Measurements from ENCODE around the gene RNPEP.

The RNPEP gene

DNA sequence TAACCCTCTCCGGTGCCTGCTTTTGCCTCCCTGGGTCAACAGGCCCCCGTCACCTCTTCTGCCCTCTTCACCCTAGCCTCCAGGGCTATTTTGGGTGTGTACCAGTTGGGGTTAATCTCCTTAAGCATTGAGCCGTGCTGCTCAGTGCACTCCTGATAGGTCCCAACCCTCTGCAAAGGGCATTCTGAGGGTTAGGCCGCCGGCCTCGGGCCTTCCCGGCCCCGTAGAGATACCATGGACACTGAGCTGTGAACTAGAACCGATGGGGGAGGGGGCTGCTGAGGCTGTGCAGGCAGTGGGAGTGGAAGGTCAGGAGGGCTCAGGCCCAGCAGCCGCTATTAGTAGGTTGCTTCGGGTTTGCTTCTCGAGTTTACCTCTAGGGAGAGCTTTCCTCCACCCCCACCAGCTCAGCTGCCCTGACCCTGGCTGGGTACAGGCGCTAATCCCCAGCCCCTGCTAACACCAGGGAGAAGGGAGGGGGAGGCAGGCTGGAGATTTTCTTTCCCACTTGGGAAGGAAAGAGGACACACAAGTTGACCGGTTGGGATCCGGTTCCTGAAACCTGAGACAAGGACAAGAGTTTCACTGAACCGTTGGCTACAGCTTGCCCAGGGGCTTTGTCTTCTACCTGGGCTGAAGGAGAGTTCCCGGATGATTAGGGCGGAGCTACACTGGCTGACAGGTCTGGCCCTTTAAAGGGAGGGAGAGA, 40.9 kb upstream of the RNPEP start:
- TF ChIP-seq, protein P1, sequence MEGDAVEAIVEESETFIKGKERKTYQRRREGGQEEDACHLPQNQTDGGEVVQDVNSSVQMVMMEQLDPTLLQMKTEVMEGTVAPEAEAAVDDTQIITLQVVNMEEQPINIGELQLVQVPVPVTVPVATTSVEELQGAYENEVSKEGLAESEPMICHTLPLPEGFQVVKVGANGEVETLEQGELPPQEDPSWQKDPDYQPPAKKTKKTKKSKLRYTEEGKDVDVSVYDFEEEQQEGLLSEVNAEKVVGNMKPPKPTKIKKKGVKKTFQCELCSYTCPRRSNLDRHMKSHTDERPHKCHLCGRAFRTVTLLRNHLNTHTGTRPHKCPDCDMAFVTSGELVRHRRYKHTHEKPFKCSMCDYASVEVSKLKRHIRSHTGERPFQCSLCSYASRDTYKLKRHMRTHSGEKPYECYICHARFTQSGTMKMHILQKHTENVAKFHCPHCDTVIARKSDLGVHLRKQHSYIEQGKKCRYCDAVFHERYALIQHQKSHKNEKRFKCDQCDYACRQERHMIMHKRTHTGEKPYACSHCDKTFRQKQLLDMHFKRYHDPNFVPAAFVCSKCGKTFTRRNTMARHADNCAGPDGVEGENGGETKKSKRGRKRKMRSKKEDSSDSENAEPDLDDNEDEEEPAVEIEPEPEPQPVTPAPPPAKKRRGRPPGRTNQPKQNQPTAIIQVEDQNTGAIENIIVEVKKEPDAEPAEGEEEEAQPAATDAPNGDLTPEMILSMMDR (IDR thresholded peaks at IDR 0.05; ENCODE audit: low read depth, low read length, poor library complexity, severe bottlenecking), result no peak
- no peak for TF ChIP-seq EZH2phosphoT487 (IDR thresholded peaks at IDR 0.05; ENCODE audit: borderline replicate concordance, low read length)
- no peaks in the 10 kb centered on the region for H3K9me3 ChIP-seq (ENCODE audit: control insufficient read depth, insufficient read depth, low read length)
- no peak overlapping the region for H3K4me3 ChIP-seq (ENCODE audit: low read length)
- H3K9me2 ChIP-seq (replicated peaks; ENCODE audit: control insufficient read depth, low read length), result no peaks in the 10 kb centered on the region
- no peak overlapping the region for H3K4me2 ChIP-seq (ENCODE audit: low read length)
- no peaks in the 10 kb centered on the region for H3K79me2 ChIP-seq (ENCODE audit: control insufficient read depth, low read length)
- H3K27ac ChIP-seq (ENCODE audit: low read depth, low read length), result no peak overlapping the region
- no peaks in the 10 kb centered on the region for H4K20me1 ChIP-seq (ENCODE audit: control insufficient read depth, insufficient read depth, low read depth, low read length)
- H3K27me3 ChIP-seq (ENCODE audit: control insufficient read depth, low read length), result peaks cover 29% of the 10 kb centered on the region
- H3K4me1 ChIP-seq (ENCODE audit: control insufficient read depth, low read length), result no peaks in the 10 kb centered on the region
- no peaks in the 10 kb centered on the region for H3K36me3 ChIP-seq (ENCODE audit: control insufficient read depth, low read length)
- no peaks in the 10 kb centered on the region for H3F3A ChIP-seq (ENCODE audit: control insufficient read depth, insufficient read depth)

GRCh38 chr1:201942129-201942495, 40.3 kb upstream of the RNPEP start:
- Histone ChIP-seq H3F3A (ENCODE audit: control insufficient read depth, insufficient read depth) (no peaks in the 10 kb centered on the region), H4K20me1 (ENCODE audit: control insufficient read depth, insufficient read depth, low read depth, low read length) (no peaks in the 10 kb centered on the region), H3K4me3 (ENCODE audit: low read length) (no peak overlapping the region), H3K27ac (ENCODE audit: low read depth, low read length) (no peak overlapping the region), H3K4me1 (ENCODE audit: control insufficient read depth, low read length) (no peaks in the 10 kb centered on the region), H3K36me3 (ENCODE audit: control insufficient read depth, low read length) (no peaks in the 10 kb centered on the region), H3K9me2 (replicated peaks; ENCODE audit: control insufficient read depth, low read length) (no peaks in the 10 kb centered on the region), H3K9me3 (ENCODE audit: control insufficient read depth, insufficient read depth, low read length) (no peaks in the 10 kb centered on the region), H3K27me3 (ENCODE audit: control insufficient read depth, low read length) (peaks cover 34% of the 10 kb centered on the region), H3K79me2 (ENCODE audit: control insufficient read depth, low read length) (no peaks in the 10 kb centered on the region), H3K4me2 (ENCODE audit: low read length) (no peak overlapping the region)
- TF ChIP-seq, protein P1 (IDR thresholded peaks at IDR 0.05; ENCODE audit: low read depth, low read length, poor library complexity, severe bottlenecking), result no peak
- no peak for TF ChIP-seq EZH2phosphoT487 (IDR thresholded peaks at IDR 0.05; ENCODE audit: borderline replicate concordance, low read length)

DNA sequence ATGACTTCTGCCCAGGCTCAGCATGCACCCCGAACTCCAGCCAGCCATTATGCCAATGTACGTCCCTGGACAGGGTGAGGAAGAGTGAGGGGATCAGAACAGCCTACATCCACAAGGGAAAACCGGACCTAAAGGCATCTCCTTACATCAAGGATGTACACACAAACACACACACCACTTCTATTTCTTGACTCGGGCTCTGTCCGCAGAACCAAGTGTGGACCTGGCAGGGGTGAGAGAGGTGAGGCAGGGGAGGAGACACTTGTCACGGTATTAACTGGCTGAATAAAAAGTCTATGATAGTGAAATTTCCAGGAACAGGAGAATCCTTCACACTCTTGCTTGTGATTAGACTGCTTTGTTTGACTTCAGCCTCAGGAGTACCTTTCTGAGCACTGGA, 38.4 kb upstream of the RNPEP start:
- Histone ChIP-seq H3K4me1 (ENCODE audit: control insufficient read depth, low read length) (no peaks in the 10 kb centered on the region), H3K9me2 (replicated peaks; ENCODE audit: control insufficient read depth, low read length) (no peaks in the 10 kb centered on the region), H3K27ac (ENCODE audit: low read depth, low read length) (no peak overlapping the region), H3F3A (ENCODE audit: control insufficient read depth, insufficient read depth) (no peaks in the 10 kb centered on the region), H3K27me3 (ENCODE audit: control insufficient read depth, low read length) (peaks cover 43% of the 10 kb centered on the region), H3K9me3 (ENCODE audit: control insufficient read depth, insufficient read depth, low read length) (no peaks in the 10 kb centered on the region), H3K4me3 (ENCODE audit: low read length) (no peak overlapping the region), H3K4me2 (ENCODE audit: low read length) (no peak overlapping the region), H3K36me3 (ENCODE audit: control insufficient read depth, low read length) (no peaks in the 10 kb centered on the region), H3K79me2 (ENCODE audit: control insufficient read depth, low read length) (no peaks in the 10 kb centered on the region), H4K20me1 (ENCODE audit: control insufficient read depth, insufficient read depth, low read depth, low read length) (no peaks in the 10 kb centered on the region)
- TF ChIP-seq EZH2phosphoT487 (IDR thresholded peaks at IDR 0.05; ENCODE audit: borderline replicate concordance, low read length), result no peak
- TF ChIP-seq, protein P1 (IDR thresholded peaks at IDR 0.05; ENCODE audit: low read depth, low read length, poor library complexity, severe bottlenecking), result no peak

Data from DOHH2 (cell line).